ENCODE measurements around the gene ENHO.

GRCh38 chr9:34514401-34514800, 8.4 kb downstream of the ENHO start:
- TF ChIP-seq EZH2 (IDR thresholded peaks at IDR 0.05; ENCODE audit: borderline replicate concordance, insufficient read depth, low read depth, low read length, poor library complexity, severe bottlenecking) (no peak), CTCF (IDR thresholded peaks at IDR 0.05) (no peak)

Data from B cell (primary cell).